GM12801 (cell line): ENCODE measurements around the gene CRYL1.

Source experiments
- TF ChIP-seq, protein P1 (sequence below): IDR thresholded peaks from one replicate; pipeline ENCODE4 v1.5.1; 2011; ENCODE audit warnings: control low read depth; ENCODE audit not compliant: insufficient read length; ENCODE audit errors: extremely low read depth

The CRYL1 gene

GRCh38 chr13:20550799-20551198 lies 25.1 kb upstream of the CRYL1 start:
- TF ChIP-seq, protein P1, sequence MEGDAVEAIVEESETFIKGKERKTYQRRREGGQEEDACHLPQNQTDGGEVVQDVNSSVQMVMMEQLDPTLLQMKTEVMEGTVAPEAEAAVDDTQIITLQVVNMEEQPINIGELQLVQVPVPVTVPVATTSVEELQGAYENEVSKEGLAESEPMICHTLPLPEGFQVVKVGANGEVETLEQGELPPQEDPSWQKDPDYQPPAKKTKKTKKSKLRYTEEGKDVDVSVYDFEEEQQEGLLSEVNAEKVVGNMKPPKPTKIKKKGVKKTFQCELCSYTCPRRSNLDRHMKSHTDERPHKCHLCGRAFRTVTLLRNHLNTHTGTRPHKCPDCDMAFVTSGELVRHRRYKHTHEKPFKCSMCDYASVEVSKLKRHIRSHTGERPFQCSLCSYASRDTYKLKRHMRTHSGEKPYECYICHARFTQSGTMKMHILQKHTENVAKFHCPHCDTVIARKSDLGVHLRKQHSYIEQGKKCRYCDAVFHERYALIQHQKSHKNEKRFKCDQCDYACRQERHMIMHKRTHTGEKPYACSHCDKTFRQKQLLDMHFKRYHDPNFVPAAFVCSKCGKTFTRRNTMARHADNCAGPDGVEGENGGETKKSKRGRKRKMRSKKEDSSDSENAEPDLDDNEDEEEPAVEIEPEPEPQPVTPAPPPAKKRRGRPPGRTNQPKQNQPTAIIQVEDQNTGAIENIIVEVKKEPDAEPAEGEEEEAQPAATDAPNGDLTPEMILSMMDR: no peak

DNA sequence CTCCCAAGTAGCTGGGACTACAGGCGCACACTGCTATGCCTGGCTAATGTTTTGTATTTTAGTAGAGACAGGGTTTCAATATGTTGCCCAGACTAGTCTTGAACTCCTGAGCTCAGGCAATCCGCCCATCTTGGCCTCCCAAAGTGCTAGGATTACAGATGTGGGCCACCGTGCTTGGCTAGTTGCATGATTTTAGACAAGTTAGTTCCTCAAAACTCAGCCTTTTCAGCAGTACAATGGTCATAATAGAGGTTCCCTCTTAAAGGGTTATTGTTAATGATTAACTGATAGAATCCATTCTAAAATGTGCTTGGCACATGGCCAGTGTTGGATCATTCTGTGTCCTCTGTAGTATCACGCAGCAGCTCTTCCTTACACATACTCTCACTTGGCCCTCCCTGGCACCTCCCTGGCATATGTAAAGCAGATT lies 21.8 kb upstream of the CRYL1 start:
- TF ChIP-seq, protein P1: no peak

DNA sequence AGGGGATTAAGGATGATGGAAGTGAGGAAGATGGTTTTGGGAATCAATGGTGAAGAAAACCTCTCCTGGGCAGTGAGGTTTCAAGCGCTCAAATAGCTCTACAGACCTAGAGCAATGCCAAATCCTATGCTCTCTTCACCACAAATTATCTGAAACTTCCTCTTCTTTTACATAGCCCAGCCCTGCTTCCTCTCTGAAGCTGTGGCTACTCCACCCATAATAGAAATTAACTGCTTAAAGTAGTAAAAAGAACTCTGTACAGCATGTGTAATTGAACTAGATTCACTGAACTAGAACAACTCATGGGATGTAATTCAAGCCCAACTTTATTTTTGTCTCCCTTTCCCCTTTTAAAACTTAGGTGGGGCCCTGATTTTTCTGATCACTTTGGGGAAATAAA lies 20.9 kb upstream of the CRYL1 start:
- TF ChIP-seq, protein P1: no peak

- TF ChIP-seq, protein P1: no peak
Observed at GRCh38 chr13:20544201-20544923, 18.7 kb upstream of the CRYL1 start.

- TF ChIP-seq, protein P1: no peak
Observed at GRCh38 chr13:20536992-20537391, 11.3 kb upstream of the CRYL1 start.

GRCh38 chr13:20534038-20534608 lies 8.5 kb upstream of the CRYL1 start:
- TF ChIP-seq, protein P1: no peak

- TF ChIP-seq, protein P1: no peak
Observed at GRCh38 chr13:20528452-20528851, 2.8 kb upstream of the CRYL1 start.
